ENCODE data around the gene E2F4.

Gene E2F4

GRCh38 chr16:67183627-67184452, 8.1 kb upstream of the E2F4 start, which contains the start of gene MATCAP1:
Gene MATCAP1 (minus strand): TSS chr16:67183963. CDS start chr16:67180610, 3,353 bp downstream.
- Histone ChIP-seq H3K9me2 (replicated peaks; ENCODE audit: low read depth, low read length) (no peaks in the 10 kb centered on the region), H3K9me3 (ENCODE audit: insufficient read depth, low read depth, low read length) (no peaks in the 10 kb centered on the region), H4K20me1 (ENCODE audit: insufficient read depth, low read length, poor library complexity, severe bottlenecking) (peaks cover 20% of the 10 kb centered on the region), H3K4me2 (ENCODE audit: low read depth, low read length, poor library complexity, severe bottlenecking) (peak within 1 kb of the TSS; percentile 96), H3F3A (ENCODE audit: low read depth) (no peaks in the 10 kb centered on the region), H3K79me2 (ENCODE audit: insufficient read depth, low read length) (peaks cover 25% of the 10 kb centered on the region), H3K4me1 (ENCODE audit: insufficient read depth, low read length, poor library complexity, severe bottlenecking) (peaks cover 17% of the 10 kb centered on the region), H3K4me3 (ENCODE audit: low read length, poor library complexity, severe bottlenecking) (peak within 1 kb of the TSS; percentile 90), H3K27me3 (ENCODE audit: insufficient read depth, low read length, poor library complexity, severe bottlenecking) (no peaks in the 10 kb centered on the region), H3K36me3 (ENCODE audit: insufficient read depth, low read length) (no peaks in the 10 kb centered on the region), H3K9ac (ENCODE audit: low read depth, low read length, poor library complexity, severe bottlenecking) (peak within 1 kb of the TSS; percentile 74), H2AFZ (ENCODE audit: low read length) (peak within 1 kb of the TSS; percentile 98)
- TF ChIP-seq EZH2phosphoT487 (IDR thresholded peaks at IDR 0.05; ENCODE audit: borderline replicate concordance) (no peak), CTCF (conservative IDR thresholded peaks at IDR 0.05; ENCODE audit: low read length) (no peak)

- Histone ChIP-seq H3K36me3 (ENCODE audit: insufficient read depth, low read length) (no peaks in the 10 kb centered on the region), H3K4me2 (ENCODE audit: low read depth, low read length, poor library complexity, severe bottlenecking) (peak overlapping the region; percentile 81), H3K9me2 (replicated peaks; ENCODE audit: low read depth, low read length) (no peaks in the 10 kb centered on the region), H4K20me1 (ENCODE audit: insufficient read depth, low read length, poor library complexity, severe bottlenecking) (peaks cover 20% of the 10 kb centered on the region), H3K4me3 (ENCODE audit: low read length, poor library complexity, severe bottlenecking) (peak overlapping the region; percentile 90), H3K79me2 (ENCODE audit: insufficient read depth, low read length) (peaks cover 25% of the 10 kb centered on the region), H3K27me3 (ENCODE audit: insufficient read depth, low read length, poor library complexity, severe bottlenecking) (no peaks in the 10 kb centered on the region), H2AFZ (ENCODE audit: low read length) (peak overlapping the region; percentile 98; the same call in 1 of the 2 replicates), H3F3A (ENCODE audit: low read depth) (no peaks in the 10 kb centered on the region), H3K4me1 (ENCODE audit: insufficient read depth, low read length, poor library complexity, severe bottlenecking) (peaks cover 16% of the 10 kb centered on the region), H3K9me3 (ENCODE audit: insufficient read depth, low read depth, low read length) (no peaks in the 10 kb centered on the region), H3K9ac (ENCODE audit: low read depth, low read length, poor library complexity, severe bottlenecking) (no peak overlapping the region)
- TF ChIP-seq CTCF (conservative IDR thresholded peaks at IDR 0.05; ENCODE audit: low read length) (no peak), EZH2phosphoT487 (IDR thresholded peaks at IDR 0.05; ENCODE audit: borderline replicate concordance) (no peak)
Measured at GRCh38 chr16:67184453-67184994, 7.4 kb upstream of the E2F4 start.

GRCh38 chr16:67184995-67185650, 6.8 kb upstream of the E2F4 start:
- Histone ChIP-seq H3K4me1 (ENCODE audit: insufficient read depth, low read length, poor library complexity, severe bottlenecking) (peaks cover 16% of the 10 kb centered on the region), H3K9me3 (ENCODE audit: insufficient read depth, low read depth, low read length) (no peaks in the 10 kb centered on the region), H3K36me3 (ENCODE audit: insufficient read depth, low read length) (no peaks in the 10 kb centered on the region), H3K4me3 (ENCODE audit: low read length, poor library complexity, severe bottlenecking) (no peak overlapping the region), H3K27me3 (ENCODE audit: insufficient read depth, low read length, poor library complexity, severe bottlenecking) (no peaks in the 10 kb centered on the region), H3K9ac (ENCODE audit: low read depth, low read length, poor library complexity, severe bottlenecking) (no peak overlapping the region), H3F3A (ENCODE audit: low read depth) (no peaks in the 10 kb centered on the region), H3K9me2 (replicated peaks; ENCODE audit: low read depth, low read length) (no peaks in the 10 kb centered on the region), H3K79me2 (ENCODE audit: insufficient read depth, low read length) (peaks cover 21% of the 10 kb centered on the region), H4K20me1 (ENCODE audit: insufficient read depth, low read length, poor library complexity, severe bottlenecking) (peaks cover 20% of the 10 kb centered on the region), H3K4me2 (ENCODE audit: low read depth, low read length, poor library complexity, severe bottlenecking) (peak overlapping the region; percentile 81), H2AFZ (ENCODE audit: low read length) (no peak overlapping the region)
- peak; percentile 78 for TF ChIP-seq CTCF (conservative IDR thresholded peaks at IDR 0.05; ENCODE audit: low read length)
- no peak for TF ChIP-seq EZH2phosphoT487 (IDR thresholded peaks at IDR 0.05; ENCODE audit: borderline replicate concordance)
